GM18499 (cell line): Measurements from ENCODE around the gene OSBPL7.

Source experiments
- ATAC-seq: cut with Tn5 transposase; IDR thresholded peaks from one replicate; pipeline ENCODE4 v1.9.1; 2021; ENCODE audit warnings: moderate number of reproducible peaks; ENCODE audit not compliant: insufficient read depth, unreplicated experiment

Gene OSBPL7

DNA sequence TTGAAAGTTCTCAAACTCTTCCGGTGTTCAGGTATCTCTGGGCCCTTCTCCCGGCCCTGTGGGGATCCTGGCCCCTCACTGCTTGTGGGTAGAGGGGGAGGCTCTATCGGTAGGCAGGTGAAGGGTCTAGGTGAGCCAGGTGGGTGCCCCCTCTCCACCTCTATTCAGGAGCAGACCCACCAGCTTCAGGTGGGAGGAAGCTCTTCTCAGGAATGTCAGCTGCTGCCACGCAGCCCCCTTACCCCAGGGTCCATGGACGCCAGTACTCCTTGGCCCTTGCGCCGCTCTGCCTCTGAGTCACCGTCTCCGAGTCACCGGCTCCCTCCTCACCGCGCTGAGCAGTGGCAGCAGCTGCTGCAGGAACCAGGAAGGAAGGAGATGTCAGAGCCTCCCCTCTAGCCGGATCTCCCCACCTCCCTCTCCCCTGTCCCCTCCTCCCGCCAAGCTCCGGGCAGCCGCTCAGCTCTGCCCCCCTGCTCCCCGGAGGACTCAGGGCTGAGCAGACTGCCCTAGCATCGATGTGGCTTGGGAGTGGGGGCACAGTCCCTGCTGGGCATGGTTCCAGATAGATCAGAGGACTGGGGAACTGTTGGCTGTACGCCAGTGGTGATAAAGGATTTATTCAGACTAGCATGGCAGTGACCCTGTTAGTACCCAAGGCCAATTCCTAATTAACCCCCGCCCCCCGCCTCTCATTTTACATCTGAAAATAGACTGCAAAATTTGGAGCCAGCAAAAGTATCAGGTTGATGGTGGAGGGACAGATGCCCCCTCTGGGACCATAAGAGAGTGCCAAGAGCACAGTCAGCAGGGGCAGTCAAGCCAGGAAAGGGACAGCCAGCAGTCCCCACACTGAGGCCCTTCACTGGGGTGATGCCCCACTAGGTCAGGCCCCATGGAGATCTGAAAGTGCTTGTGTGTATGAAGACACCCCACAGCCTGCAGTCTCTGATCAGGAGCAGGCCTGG is at the start of gene OSBPL7:
Gene OSBPL7, minus strand, starts transcription at position 371 of the 968 bp plus-strand sequence. CDS start 1,516 bp downstream, outside the sequence.
- ATAC-seq = no peak

- ATAC-seq = no peak
Observed at GRCh38 chr17:47871048-47871447, 49.5 kb upstream of the OSBPL7 start.

GRCh38 chr17:47870056-47870455 is 48.5 kb upstream of the OSBPL7 start:
- ATAC-seq = no peak

- no peak for ATAC-seq
Observed at GRCh38 chr17:47869114-47869513, 47.5 kb upstream of the OSBPL7 start.

DNA sequence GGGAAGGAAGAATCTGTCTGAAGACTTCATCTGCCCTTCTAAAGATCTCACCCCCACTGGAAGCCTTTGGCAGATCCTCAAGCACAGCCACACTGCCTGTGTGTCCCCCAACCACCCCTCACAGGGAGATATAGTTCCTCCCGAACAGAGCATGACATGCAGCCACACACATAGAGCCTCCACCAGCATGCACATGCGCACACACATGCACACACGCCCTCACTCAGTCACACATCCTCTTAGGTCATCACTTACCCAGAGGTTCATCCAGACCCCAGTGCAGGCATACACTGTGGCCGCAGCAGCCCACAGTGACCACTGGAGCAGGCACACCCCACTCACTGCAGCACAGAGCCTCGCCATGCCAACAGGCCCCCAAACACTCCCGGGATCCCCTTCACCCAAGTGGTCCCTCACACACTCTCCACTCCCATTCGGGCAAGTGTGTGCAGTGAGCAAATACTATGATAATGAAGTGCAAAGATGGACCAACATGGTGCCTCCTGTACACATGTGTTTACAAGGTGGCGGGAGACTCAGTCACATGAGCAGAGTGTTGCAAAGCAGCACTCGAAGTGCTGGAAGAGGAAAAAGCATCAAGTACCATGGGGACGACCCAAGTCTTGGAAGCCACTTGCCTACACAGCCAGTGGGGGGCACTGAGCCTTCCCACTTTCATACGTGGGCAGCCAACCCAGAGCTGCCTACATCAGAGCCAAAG is 46.4 kb upstream of the OSBPL7 start:
- no peak for ATAC-seq

- no peak for ATAC-seq
Observed at GRCh38 chr17:47866941-47867340, 45.3 kb upstream of the OSBPL7 start.

DNA sequence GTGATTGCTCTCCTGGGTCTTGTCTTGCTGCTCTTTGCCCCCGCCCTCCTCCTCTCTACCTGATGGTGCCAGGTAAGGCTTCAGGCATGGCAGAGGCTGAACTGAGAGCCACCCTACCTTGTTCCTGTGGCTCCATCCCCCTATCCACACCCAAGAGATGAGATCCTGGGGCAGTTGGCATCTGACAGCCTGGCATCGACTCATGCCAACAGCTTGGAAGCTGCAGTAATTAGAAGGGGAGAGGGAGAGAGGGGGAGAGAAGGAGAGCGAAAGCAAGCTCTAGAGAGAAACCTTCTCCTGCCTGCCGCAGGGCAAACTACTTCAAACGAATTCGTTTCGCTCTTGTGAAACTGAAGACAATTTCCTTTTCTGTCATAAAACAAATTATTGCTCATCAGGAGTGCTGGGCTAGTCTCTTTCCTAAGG is 43.2 kb upstream of the OSBPL7 start:
- ATAC-seq = no peak

- ATAC-seq = no peak
Observed at GRCh38 chr17:47862621-47863440, 41.2 kb upstream of the OSBPL7 start.

- ATAC-seq = no peak
Observed at GRCh38 chr17:47860386-47860785, 38.8 kb upstream of the OSBPL7 start.

- no peak for ATAC-seq
Observed at GRCh38 chr17:47857551-47858455, 36.2 kb upstream of the OSBPL7 start.

DNA sequence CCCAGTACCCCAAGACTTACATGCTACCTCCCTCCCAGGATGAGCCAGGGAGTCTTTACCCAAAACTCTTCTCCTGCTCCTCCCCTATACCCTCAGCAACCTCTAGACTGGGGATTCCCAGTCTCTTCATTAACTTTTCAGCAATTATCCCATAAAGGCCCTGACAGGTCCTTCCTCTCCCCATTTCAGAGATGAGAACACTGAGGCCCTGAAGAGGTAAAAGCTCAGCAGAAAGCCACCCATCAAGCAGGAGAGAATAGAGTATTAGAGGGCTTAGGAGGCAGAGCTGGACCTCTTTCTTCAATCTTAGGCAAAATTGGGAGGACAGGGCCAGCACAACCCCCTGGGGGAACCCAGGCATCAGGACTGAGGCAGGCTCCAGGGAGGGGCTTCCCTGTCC is 35.2 kb upstream of the OSBPL7 start:
- no peak for ATAC-seq

DNA sequence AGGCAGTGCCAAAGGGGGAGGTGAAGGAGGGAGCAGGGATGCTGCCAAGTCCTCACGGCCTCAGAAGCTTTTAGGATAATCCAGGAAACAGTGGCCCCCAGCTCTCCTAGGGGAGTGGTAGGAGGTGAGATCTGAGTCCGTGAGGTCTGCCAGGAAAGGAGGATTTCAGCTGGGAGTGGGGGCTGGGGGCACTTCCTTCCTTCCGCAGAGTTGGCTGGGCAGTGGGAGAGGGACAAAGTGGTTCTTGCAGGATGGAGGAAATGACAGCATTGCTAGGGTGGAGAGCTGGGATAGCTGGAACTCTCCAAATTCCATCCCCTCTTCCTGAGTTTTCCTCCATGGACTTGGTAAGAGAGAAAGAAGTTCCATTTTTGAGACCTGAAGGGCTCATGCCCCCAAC is 34.1 kb upstream of the OSBPL7 start:
- ATAC-seq = no peak

DNA sequence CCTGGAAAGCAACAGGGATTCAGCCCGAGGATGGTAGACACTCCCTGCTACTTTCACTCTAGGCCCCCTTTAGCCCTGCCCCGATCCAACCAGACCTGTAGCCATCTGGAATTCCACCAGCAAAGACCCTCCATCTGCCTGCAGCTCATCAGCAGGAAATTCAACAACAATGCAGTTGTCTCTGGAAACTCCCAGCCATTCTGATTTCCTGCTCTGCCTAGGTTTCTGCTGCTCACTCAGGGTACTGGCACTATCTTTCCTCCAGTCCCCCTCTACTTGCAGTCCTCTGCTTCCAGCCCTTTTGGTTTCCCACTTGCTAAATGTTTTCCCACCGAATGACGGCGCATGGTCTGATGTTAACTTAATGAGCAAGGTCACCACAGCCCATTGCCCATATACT is 32.0 kb upstream of the OSBPL7 start:
- ATAC-seq = no peak

- ATAC-seq = no peak
Observed at GRCh38 chr17:47852113-47852949, 30.7 kb upstream of the OSBPL7 start.

- no peak for ATAC-seq
Observed at GRCh38 chr17:47851764-47852112, 30.1 kb upstream of the OSBPL7 start.

DNA sequence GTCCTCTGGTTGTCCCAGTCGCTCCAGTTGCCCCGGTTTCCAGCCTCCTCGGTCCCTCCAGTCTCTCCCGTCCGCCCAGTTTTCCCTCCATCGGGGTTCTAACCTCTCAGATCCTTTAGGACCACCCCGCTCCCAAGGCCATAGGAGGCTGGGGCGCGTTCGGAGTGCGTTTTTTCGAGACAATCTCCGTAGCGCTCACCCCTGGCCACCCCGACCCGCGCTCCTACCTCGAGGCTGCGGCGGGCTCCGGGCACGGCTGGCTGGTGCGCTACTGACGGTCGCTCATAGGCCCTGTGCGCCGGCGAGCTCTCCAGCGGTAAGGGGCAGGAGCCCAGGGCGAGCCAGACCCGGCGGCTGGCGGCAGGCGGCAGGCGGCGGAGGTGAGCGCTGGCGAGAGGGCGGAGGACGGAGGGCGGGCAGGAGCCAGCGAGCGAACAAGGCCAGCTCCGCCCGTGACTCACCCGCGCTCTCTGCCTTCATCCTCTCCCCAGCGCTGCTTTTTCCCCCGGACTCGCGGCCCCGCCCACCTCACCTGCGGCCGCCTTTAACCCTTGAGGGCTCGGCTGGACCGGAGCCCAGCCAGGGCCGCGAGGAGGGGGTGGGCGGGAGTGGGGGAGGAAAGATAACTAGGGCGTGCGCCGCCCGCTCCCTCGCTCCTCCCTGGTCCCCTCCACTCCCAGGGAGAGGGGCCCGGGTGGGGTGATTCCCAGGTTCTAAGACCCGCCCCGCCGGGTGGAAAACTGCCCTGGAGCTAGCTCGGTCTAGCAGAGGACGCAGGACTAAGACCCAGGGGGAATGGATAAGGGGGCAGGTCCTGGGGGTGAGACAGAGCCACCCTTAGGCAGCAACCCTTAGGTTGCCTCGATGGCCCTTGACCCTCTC is 29.3 kb upstream of the OSBPL7 start, which contains the start of gene SP6:
Gene SP6, minus strand, starts transcription at position 472 of the 882 bp plus-strand sequence. CDS start 2,734 bp downstream, outside the sequence.
- ATAC-seq = no peak

GRCh38 chr17:47850373-47850691 is 28.7 kb upstream of the OSBPL7 start:
- ATAC-seq = no peak

DNA sequence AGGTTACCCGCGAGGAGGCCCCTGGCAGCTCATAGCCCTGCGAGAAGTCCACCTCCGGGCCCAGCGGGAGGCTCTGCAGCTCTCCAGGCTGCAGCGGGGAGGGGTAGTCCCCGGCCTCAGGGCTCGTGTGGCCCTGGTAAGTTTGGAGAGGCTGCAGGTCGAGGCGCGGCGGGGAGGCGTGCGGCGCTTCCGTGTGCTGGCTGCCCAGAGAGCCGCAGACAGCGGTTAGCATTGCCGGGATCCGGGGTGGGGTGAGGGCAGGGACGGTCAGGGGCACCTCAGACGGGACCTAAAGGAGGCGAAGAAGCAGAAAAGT is 26.6 kb upstream of the OSBPL7 start:
- no peak for ATAC-seq
